AG09309 (cell line): ENCODE measurements around the gene COPS8.

ENCODE experiments used
- DNase-seq: peaks from one replicate; pipeline ENCODE4 v3.0.0-alpha.2; 2010; ENCODE audit warnings: low read depth
- H3K4me3 ChIP-seq: 2 replicates; pipeline ENCODE4 v1.5.1; 2011; ENCODE audit warnings: mild to moderate bottlenecking, low read depth, low read length, moderate library complexity; ENCODE audit not compliant: control insufficient read depth
- CTCF ChIP-seq: IDR thresholded peaks from 2 replicates; pipeline ENCODE4 v1.5.1; 2011; ENCODE audit warnings: mild to moderate bottlenecking, low read depth, low read length, inconsistent platforms; ENCODE audit not compliant: insufficient read depth, control insufficient read depth; ENCODE audit errors: missing control alignments

The COPS8 gene

GRCh38 chr2:237045449-237045848, 40.2 kb upstream of the COPS8 start:
- no peak for DNase-seq
- no peak overlapping the region for H3K4me3 ChIP-seq
- TF ChIP-seq CTCF = no peak

GRCh38 chr2:237048595-237048994, 37.1 kb upstream of the COPS8 start:
- TF ChIP-seq CTCF = no peak
- no peak for DNase-seq

GRCh38 chr2:237051861-237052260, 33.8 kb upstream of the COPS8 start:
- no peak for TF ChIP-seq CTCF
- H3K4me3 ChIP-seq = no peak overlapping the region
- no peak for DNase-seq

More at GRCh38 chr2:237048595-237048994, 37.1 kb upstream of the COPS8 start:
- H3K4me3 ChIP-seq = no peak overlapping the region

- no peak overlapping the region for H3K4me3 ChIP-seq
- DNase-seq = no peak
- no peak for TF ChIP-seq CTCF
Observed at GRCh38 chr2:237053066-237053465, 32.6 kb upstream of the COPS8 start.

GRCh38 chr2:237055386-237056100, 30.1 kb upstream of the COPS8 start:
- no peak for DNase-seq
- no peak overlapping the region for H3K4me3 ChIP-seq
- no peak for TF ChIP-seq CTCF

- H3K4me3 ChIP-seq = no peak overlapping the region
- TF ChIP-seq CTCF = no peak
- no peak for DNase-seq
Observed at GRCh38 chr2:237056287-237056875, 29.3 kb upstream of the COPS8 start.
